Spinal cord (tissue), 10 donors: ENCODE data around the gene KCNQ5. TPM values are rescaled to one million over a fixed set of nuclear protein-coding genes. Genes with fewer than 3 reads are reported as not detected.

Experiments used
- DNase-seq, 6 donors: peaks; one replicate each; pipeline versions ENCODE4 v3.0.0 to v3.0.0-alpha.2; 2013 to 2015; ENCODE audit warnings: low spot score in 6 of 6, low read depth in 4 of 6
- H3K27ac ChIP-seq: one replicate; pipeline ENCODE4 v1.5.1; 2013; ENCODE audit warnings: low read depth, low read length, control low read depth
- H3K27me3 ChIP-seq: one replicate; pipeline ENCODE4 v1.6.1; 2013; ENCODE audit warnings: low read length; ENCODE audit not compliant: control insufficient read depth, insufficient read depth
- H3K36me3 ChIP-seq: one replicate; pipeline ENCODE4 v1.6.1; 2013; ENCODE audit warnings: low read length; ENCODE audit not compliant: control insufficient read depth, insufficient read depth
- H3K4me1 ChIP-seq: one replicate; pipeline ENCODE4 v1.6.1; 2013; ENCODE audit warnings: low read length; ENCODE audit not compliant: control insufficient read depth, insufficient read depth
- H3K4me3 ChIP-seq: one replicate; pipeline ENCODE4 v1.5.1; 2013; ENCODE audit warnings: low read depth, low read length, control low read depth
- H3K9me3 ChIP-seq: one replicate; pipeline ENCODE4 v1.6.1; 2013; ENCODE audit warnings: low read length; ENCODE audit not compliant: control insufficient read depth, insufficient read depth
- WGBS: methylation state at CpG from one replicate; pipeline ENCODE4 v1.1.5; 2013; ENCODE audit warnings: missing lambda C conversion rate; ENCODE audit not compliant: insufficient coverage; 5-methylcytosine and 5-hydroxymethylcytosine counted together
- polyA plus RNA-seq, 2 donors: library from polyadenylated mRNA; unstranded; fragments of 120-200 nt; gene quantifications; one replicate each; pipeline ENCODE4 v1.2.1, GENCODE V29; 2013; ENCODE audit not compliant: insufficient read length in 2 of 2
- total RNA-seq, 2 donors: library from RNA; depleted of rRNA in 1 of 2; stranded (reverse); fragments of 120-200 nt in 1 of 2; fragments of >200 nt in 1 of 2; gene quantifications; one replicate each; pipeline versions ENCODE4 v1.2.3 to v1.2.4, GENCODE V29; 2013 to 2014
- donor health status: healthy.

KCNQ5 gene
- total and polyA plus RNA-seq, 4 donors = 2.4 to 9.2 (median 6.5) TPM

DNA sequence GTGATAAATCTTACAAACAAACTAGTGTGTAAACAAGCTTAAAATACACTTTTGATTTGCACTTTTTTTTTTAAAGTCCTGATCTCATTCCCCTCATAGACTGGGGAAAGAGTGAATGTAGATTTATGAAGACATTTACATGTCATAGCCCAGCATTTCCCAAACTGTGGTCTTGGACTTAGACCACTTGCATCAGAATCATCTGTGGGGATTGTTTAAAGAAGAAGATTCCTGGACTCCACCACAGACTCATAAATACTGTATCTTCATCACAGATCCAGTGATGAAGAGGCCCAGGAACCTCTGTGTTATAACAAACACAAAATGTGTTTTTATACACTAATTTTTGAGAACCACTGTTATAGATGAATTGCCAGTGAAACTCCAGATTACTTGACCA lies 99.5 kb downstream of the KCNQ5 start:
- no peak overlapping the region for H3K27ac ChIP-seq
- H3K4me3 ChIP-seq = no peak overlapping the region
- no peaks in the 10 kb centered on the region for H3K36me3 ChIP-seq
- H3K4me1 ChIP-seq = no peaks in the 10 kb centered on the region
- H3K9me3 ChIP-seq = no peaks in the 10 kb centered on the region
- no peaks in the 10 kb centered on the region for H3K27me3 ChIP-seq
- no peak for DNase-seq

DNA sequence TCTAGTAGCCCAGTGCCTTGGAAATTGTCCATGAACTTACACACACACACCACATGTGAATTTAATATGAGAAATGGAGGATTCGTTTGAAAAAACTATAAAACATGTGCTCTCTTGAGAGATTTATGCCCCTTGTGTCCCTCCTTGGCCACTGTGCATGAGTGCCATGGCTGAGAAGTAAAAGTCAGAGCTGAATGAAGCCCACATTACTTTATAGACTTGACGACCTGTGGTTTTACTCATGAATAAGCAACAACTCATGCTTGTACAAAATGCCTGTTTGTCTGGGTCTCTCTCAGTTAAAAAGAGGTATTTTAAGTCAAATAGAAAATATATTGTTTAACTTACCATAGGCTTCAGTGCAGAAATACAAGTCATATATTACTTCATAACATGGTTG lies 102.7 kb downstream of the KCNQ5 start:
- no peaks in the 10 kb centered on the region for H3K9me3 ChIP-seq
- H3K27ac ChIP-seq = no peak overlapping the region
- whole genome bisulfite sequencing = no CpG with 5 or more reads among the region's 2 CpGs
- no peaks in the 10 kb centered on the region for H3K4me1 ChIP-seq
- peak in 2 of 6 donors; percentile 5 to 7 for DNase-seq
- H3K4me3 ChIP-seq = no peak overlapping the region
- no peaks in the 10 kb centered on the region for H3K27me3 ChIP-seq
- no peaks in the 10 kb centered on the region for H3K36me3 ChIP-seq

DNA sequence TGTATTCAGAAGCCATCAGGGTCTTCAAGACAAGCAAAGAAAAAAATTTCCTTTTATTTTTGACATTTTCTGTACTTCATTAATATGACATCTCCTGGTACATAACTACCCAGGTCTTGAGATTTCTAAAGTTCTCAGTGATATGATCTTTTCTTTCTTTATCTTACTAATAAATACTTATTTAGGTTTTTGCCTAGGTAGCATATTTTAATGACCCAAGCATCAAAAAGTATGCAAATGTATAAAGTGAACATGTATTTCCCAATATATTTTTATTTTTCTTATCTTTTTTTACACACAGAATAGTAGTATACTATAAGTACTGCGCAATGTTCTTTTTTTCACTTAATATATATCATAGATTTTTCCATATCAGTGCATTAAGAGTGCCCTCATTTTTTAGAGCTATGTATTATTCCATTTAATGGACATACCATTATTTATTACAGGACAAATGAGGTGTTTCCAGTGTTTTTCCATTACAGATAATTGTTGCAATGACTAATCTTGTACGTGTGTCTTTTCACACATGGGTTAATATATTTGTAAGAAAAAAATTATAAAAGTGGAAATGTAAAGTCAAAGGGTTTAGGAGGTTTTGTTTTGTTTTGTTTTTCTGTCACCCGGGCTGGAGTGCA lies 107.0 kb downstream of the KCNQ5 start:
- Histone ChIP-seq H3K4me3 (no peak overlapping the region), H3K27ac (no peak overlapping the region), H3K36me3 (no peaks in the 10 kb centered on the region), H3K4me1 (no peaks in the 10 kb centered on the region), H3K27me3 (no peaks in the 10 kb centered on the region), H3K9me3 (no peaks in the 10 kb centered on the region)
- no peak for DNase-seq
- WGBS = 100% methylated on average over 1 of the region's 3 CpGs

DNA sequence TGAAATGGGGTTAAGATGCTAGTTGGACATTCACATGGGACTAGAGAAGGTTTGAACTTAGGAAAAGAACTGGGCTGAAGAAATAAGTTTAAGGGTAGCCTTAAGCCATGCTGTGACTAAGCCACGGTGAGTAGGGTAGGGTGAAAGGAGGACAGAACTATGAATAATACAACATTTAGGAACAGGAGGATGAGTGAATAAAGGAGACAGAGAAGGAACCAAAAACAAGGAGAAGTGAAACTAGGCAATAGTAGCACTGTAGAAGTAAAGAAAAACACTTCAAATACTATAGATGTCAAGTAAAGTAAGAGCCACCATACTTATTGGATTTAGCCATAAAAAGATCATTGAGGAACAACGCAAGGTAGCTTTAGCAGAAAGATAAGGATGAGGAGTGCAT lies 111.2 kb downstream of the KCNQ5 start:
- Histone ChIP-seq H3K4me1 (no peaks in the 10 kb centered on the region), H3K9me3 (no peaks in the 10 kb centered on the region), H3K27me3 (no peaks in the 10 kb centered on the region), H3K4me3 (no peak overlapping the region), H3K27ac (no peak overlapping the region), H3K36me3 (no peaks in the 10 kb centered on the region)
- DNase-seq = no peak
- WGBS = 100% methylated on average over 2 of the region's 2 CpGs

DNA sequence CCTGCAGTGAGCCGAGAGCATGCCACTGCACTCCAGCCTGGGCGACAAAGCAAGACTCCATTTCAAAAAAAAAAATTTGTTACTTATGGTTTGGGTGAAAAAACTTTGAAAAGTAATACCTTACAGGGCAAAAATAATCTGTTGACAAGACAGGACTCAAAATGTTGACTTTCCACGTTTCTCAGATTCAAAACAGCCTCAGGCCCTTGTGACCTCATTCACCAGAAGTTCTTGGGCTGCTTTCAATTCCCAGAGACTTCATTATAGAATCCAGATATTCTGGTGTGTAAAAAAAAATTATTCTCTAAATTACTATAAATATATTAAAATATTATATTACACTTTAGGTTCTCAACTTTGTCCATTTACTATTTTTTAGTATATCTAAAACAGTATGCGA lies 116.2 kb downstream of the KCNQ5 start:
- Histone ChIP-seq H3K4me3 (no peak overlapping the region), H3K4me1 (no peaks in the 10 kb centered on the region), H3K9me3 (no peaks in the 10 kb centered on the region), H3K36me3 (no peaks in the 10 kb centered on the region), H3K27ac (no peak overlapping the region), H3K27me3 (no peaks in the 10 kb centered on the region)
- WGBS = no CpG with 5 or more reads among the region's 4 CpGs
- no peak for DNase-seq

DNA sequence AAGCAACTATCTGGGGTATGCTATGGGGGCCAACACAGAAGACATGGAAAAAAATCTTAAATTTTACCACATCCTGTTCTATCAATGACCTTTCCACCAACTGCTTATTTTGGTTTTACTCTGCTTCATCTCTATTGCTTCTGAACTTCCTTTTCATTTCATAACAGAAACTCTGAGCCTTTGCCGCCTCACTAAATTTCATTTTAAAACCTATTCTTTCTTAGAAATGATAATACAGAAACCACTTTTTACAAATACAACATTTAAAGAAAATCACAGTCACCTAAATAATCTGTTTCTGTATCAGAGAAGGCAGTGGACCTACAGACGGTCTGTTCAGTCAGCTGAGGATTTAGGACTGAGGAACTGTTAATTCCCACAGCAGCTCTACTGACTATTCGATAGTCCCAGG lies 117.5 kb downstream of the KCNQ5 start:
- no peak overlapping the region for H3K27ac ChIP-seq
- no peak overlapping the region for H3K4me3 ChIP-seq
- no peaks in the 10 kb centered on the region for H3K36me3 ChIP-seq
- DNase-seq = no peak
- H3K9me3 ChIP-seq = no peaks in the 10 kb centered on the region
- H3K27me3 ChIP-seq = no peaks in the 10 kb centered on the region
- no peaks in the 10 kb centered on the region for H3K4me1 ChIP-seq
- WGBS = 88% methylated on average over 1 of the region's 3 CpGs

DNA sequence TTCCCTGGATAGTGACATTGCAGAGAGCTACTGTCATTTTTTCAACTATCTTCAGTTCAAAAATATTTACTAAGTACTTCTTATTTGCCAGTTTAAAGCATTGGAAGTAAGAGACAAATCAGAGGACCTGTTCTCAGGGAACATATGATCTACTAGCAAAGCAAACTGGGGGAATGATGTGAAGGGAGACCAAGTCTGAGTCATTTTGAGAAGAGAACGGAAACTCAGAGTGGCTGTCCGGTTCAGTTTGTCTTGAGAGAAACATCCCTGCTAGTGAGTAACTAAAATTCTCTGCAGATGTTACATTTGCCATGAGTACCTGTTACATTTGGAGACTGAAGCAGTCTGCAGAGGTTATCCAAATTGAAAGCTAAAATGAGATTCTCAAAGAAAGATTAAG lies 118.3 kb downstream of the KCNQ5 start:
- no peak for DNase-seq
- no peaks in the 10 kb centered on the region for H3K27me3 ChIP-seq
- H3K4me1 ChIP-seq = no peaks in the 10 kb centered on the region
- no peaks in the 10 kb centered on the region for H3K36me3 ChIP-seq
- no peak overlapping the region for H3K27ac ChIP-seq
- no peak overlapping the region for H3K4me3 ChIP-seq
- H3K9me3 ChIP-seq = no peaks in the 10 kb centered on the region
- WGBS = no CpG with 5 or more reads among the region's 2 CpGs

DNA sequence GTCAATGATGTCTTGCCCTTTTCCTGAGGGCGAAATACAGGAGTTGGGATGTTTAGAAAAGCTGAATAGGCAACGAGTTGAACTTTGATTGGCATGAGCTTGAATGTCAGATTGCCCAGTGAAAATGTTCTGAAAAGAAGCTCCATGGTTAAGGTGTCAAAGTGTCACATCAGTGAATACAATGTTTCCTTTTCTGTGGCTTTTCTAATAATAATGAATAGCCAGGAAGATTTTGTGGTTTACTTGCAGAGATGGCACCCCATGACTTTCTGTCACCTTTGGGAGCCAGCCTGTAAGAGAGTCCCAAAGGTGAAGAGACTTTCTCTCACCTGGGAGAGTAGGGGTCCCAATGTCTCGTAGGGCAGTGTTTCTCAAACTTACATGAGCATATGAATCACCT lies 119.2 kb downstream of the KCNQ5 start:
- H3K36me3 ChIP-seq = no peaks in the 10 kb centered on the region
- DNase-seq = no peak
- H3K27ac ChIP-seq = no peak overlapping the region
- no peak overlapping the region for H3K4me3 ChIP-seq
- WGBS = 88% methylated on average over 2 of the region's 3 CpGs
- H3K9me3 ChIP-seq = no peaks in the 10 kb centered on the region
- no peaks in the 10 kb centered on the region for H3K27me3 ChIP-seq
- H3K4me1 ChIP-seq = no peaks in the 10 kb centered on the region

DNA sequence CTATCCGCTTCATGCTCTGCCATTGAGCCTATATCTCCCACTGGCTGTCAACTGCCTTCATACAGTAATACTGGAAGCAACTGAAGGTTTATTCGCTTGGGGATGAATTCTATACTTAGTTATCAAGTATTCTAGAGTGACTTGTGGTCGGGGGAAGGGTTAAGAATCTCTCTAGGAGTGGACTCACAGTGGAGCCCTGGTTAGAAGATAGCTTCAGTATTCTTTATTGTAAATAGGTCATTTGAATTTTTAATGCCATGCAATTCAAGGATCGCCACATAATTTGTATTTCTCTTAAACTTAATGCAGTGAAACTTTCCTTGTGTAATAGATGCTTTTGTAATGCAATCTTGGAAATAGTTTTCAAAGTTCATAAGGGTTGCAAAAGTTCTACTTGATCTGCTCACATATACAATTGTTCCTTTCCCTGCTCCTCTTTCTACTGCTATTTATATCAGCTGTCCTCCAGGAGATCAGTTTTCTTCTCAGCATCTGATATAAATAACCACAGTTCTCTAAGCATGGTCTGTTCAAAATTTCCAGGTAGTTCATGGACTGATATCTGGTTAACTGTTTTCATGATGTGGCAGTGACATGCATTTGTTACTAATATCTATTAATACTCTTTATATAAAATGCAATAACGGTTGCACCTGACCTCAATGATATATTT lies 120.3 kb downstream of the KCNQ5 start:
- no peaks in the 10 kb centered on the region for H3K36me3 ChIP-seq
- H3K4me3 ChIP-seq = no peak overlapping the region
- WGBS = no CpG with 5 or more reads among the region's 5 CpGs
- no peaks in the 10 kb centered on the region for H3K27me3 ChIP-seq
- no peaks in the 10 kb centered on the region for H3K9me3 ChIP-seq
- H3K27ac ChIP-seq = no peak overlapping the region
- no peaks in the 10 kb centered on the region for H3K4me1 ChIP-seq
- no peak for DNase-seq

DNA sequence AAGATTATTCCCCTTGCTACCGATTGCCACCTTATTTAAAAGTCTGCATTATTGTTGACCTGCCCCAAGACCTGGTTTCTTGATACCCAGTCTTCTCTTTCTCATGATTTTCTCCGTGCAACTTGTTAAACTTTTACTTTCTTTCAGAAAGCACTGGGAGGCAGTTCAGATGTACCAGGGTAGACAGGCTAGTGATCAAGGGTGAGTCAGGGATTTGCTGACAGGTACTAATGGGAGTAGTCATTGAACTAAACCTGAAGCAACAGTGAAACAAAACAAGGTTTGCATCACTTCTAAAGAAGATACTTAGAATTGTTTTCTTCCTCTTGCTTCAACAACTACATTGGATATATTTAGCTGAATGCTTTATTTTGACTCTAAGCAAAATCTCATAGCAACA lies 124.4 kb downstream of the KCNQ5 start:
- no peaks in the 10 kb centered on the region for H3K36me3 ChIP-seq
- H3K4me1 ChIP-seq = no peaks in the 10 kb centered on the region
- H3K9me3 ChIP-seq = no peaks in the 10 kb centered on the region
- no peak overlapping the region for H3K4me3 ChIP-seq
- no peaks in the 10 kb centered on the region for H3K27me3 ChIP-seq
- DNase-seq = no peak
- WGBS = 83% methylated on average over 1 of the region's 2 CpGs
- no peak overlapping the region for H3K27ac ChIP-seq
